HEK293 (cell line): ENCODE measurements around the gene C19orf12.

Experiments used
- BCL6B ChIP-seq: fragments of 450-650 bp; formaldehyde crosslinking; IDR thresholded peaks from 2 replicates; pipeline ENCODE4 v1.5.1; 2017; ENCODE audit warnings: missing biosample characterization, missing genetic modification characterization
- OVOL3 ChIP-seq: fragments of 450-650 bp; formaldehyde crosslinking; IDR thresholded peaks from 2 replicates; pipeline ENCODE4 v1.5.1; 2016; ENCODE audit warnings: missing biosample characterization, missing genetic modification characterization
- RBAK ChIP-seq: fragments of 450-650 bp; formaldehyde crosslinking; IDR thresholded peaks from 2 replicates; pipeline ENCODE4 v1.5.1; 2016; ENCODE audit warnings: missing biosample characterization, missing genetic modification characterization
- SP2 ChIP-seq: fragments of 450-650 bp; formaldehyde crosslinking; IDR thresholded peaks from 2 replicates; pipeline ENCODE4 v1.5.1; 2016; ENCODE audit warnings: missing biosample characterization, missing genetic modification characterization
- SP7 ChIP-seq: fragments of 450-650 bp; formaldehyde crosslinking; IDR thresholded peaks from 2 replicates; pipeline ENCODE4 v1.5.1; 2016; ENCODE audit warnings: missing biosample characterization, missing genetic modification characterization
- TCF7L2 ChIP-seq: IDR thresholded peaks from 2 replicates; pipeline ENCODE4 v1.6.1; 2011; ENCODE audit warnings: low read depth, mild to moderate bottlenecking, inconsistent platforms, low read length, moderate library complexity, borderline replicate concordance
- ZNF155 ChIP-seq: fragments of 450-650 bp; formaldehyde crosslinking; IDR thresholded peaks from 2 replicates; pipeline ENCODE4 v1.5.1; 2016; ENCODE audit warnings: missing biosample characterization, missing genetic modification characterization
- ZNF19 ChIP-seq: fragments of 450-650 bp; formaldehyde crosslinking; IDR thresholded peaks from 2 replicates; pipeline ENCODE4; 2016; ENCODE audit warnings: missing biosample characterization, missing genetic modification characterization, low read depth
- ZNF2 ChIP-seq: fragments of 450-650 bp; formaldehyde crosslinking; IDR thresholded peaks from 2 replicates; pipeline ENCODE4 v1.5.1; 2016; ENCODE audit warnings: missing biosample characterization, missing genetic modification characterization
- ZNF423 ChIP-seq: fragments of 450-650 bp; formaldehyde crosslinking; IDR thresholded peaks from 2 replicates; pipeline ENCODE4 v1.5.1; 2016; ENCODE audit warnings: missing biosample characterization, missing genetic modification characterization
- ZNF48 ChIP-seq: fragments of 450-650 bp; formaldehyde crosslinking; IDR thresholded peaks from 2 replicates; pipeline ENCODE4 v1.5.1; 2016; ENCODE audit warnings: missing biosample characterization, missing genetic modification characterization
- ZNF791 ChIP-seq: fragments of 450-650 bp; formaldehyde crosslinking; IDR thresholded peaks from 2 replicates; pipeline ENCODE4 v1.5.1; 2016; ENCODE audit warnings: missing biosample characterization, missing genetic modification characterization
- ZNF792 ChIP-seq: fragments of 450-650 bp; formaldehyde crosslinking; IDR thresholded peaks from 2 replicates; pipeline ENCODE4 v1.5.1; 2016; ENCODE audit warnings: missing biosample characterization, missing genetic modification characterization
- ZSCAN30 ChIP-seq: fragments of 450-650 bp; IDR thresholded peaks from 2 replicates; pipeline ENCODE4 v1.5.1; 2018; ENCODE audit warnings: missing biosample characterization, mild to moderate bottlenecking, missing genetic modification characterization, moderate library complexity
- ZSCAN4 ChIP-seq: fragments of 450-650 bp; formaldehyde crosslinking; IDR thresholded peaks from 2 replicates; pipeline ENCODE4 v1.5.1; 2017; ENCODE audit warnings: missing biosample characterization, missing genetic modification characterization
- TF ChIP-seq, protein P1 (sequence below): fragments of 450-650 bp; formaldehyde crosslinking; IDR thresholded peaks from 2 replicates; pipeline ENCODE4 v1.5.1; 2016; ENCODE audit warnings: missing biosample characterization, missing genetic modification characterization
- TF ChIP-seq, protein P2 (sequence below): fragments of 450-650 bp; formaldehyde crosslinking; optimal IDR thresholded peaks from 2 replicates; pipeline ENCODE3; 2016; ENCODE audit warnings: missing biosample characterization, mild to moderate bottlenecking, missing genetic modification characterization
- TF ChIP-seq, protein P3 (sequence below): fragments of 450-650 bp; formaldehyde crosslinking; IDR thresholded peaks from 2 replicates; pipeline ENCODE4 v1.5.1; 2016; ENCODE audit warnings: missing biosample characterization, missing genetic modification characterization
- TF ChIP-seq, protein P4 (sequence below): fragments of 450-650 bp; formaldehyde crosslinking; IDR thresholded peaks from 2 replicates; pipeline ENCODE4 v1.5.1; 2016; ENCODE audit warnings: missing biosample characterization, missing genetic modification characterization
- TF ChIP-seq, protein P5 (sequence below): fragments of 450-650 bp; IDR thresholded peaks from 2 replicates; pipeline ENCODE4 v1.5.1; 2018; ENCODE audit warnings: missing biosample characterization, missing genetic modification characterization
- TF ChIP-seq, protein P6 (sequence below): fragments of 450-650 bp; formaldehyde crosslinking; IDR thresholded peaks from 2 replicates; pipeline ENCODE4 v1.5.1; 2016; ENCODE audit warnings: missing biosample characterization, missing genetic modification characterization

The C19orf12 gene

DNA sequence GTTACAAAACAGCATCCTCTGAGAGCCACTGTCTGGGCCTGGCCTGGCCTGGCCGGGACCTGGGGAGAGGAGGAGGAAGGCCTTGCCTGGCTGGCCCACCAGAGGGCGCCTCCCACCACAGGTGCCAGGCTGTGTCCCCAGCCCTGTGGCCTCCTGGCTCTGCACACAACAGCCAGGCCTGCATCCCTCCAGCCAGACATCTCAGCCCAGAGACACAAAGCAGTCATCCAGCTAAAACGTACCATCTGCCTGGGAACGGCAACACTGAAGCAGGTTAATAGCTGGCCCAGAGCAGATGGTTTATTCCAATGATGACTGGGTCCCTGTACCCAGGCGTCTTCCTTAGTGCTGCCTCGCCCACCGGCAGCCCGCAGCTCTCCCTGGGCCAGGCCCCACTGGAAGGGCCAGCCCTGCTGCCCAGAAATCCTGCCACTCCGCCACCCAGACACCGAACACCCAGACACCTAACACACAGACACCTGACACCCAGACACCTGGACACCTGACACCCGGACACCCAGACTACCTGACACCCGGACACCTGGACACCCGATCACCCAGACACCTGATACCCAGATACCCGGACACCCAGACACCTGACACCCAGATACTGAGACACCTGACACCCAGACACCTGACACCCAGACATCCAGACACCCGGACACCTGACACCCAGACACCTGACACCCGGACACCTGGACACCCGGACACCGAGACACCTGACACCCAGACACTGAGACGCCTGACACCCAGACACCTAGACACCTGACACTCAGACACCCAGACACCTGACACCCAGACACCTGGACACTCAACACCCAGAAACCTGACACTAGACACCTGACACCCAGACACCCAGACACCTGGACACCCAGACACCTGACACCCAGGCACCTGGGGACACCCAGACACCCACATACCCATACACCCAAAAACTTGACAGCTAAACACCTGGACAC, 20.1 kb downstream of the C19orf12 start (continued):
- TF ChIP-seq ZSCAN4 (no peak), ZNF791 (tag by site-specific recombination) (peak; percentile 24; the same call in 1 of the 2 replicates), SP7 (tag by site-specific recombination) (0 out of 2 replicates have a peak, but pooled peaks have one; percentile 23), ZNF2 (peak; percentile 97), ZNF423 (tag by site-specific recombination) (peak; percentile 8; the same call in 1 of the 2 replicates), OVOL3 (tag by site-specific recombination) (no peak), ZNF792 (no peak), TCF7L2 (no peak), SP2 (no peak), ZNF155 (tag by site-specific recombination) (no peak), ZSCAN30 (tag by site-specific recombination) (peak; percentile 77; the same call in 1 of the 2 replicates), ZNF48 (no peak), RBAK (no peak), ZNF19 (tag by site-specific recombination) (no peak), BCL6B (tag by site-specific recombination) (no peak)
- TF ChIP-seq, protein P1, sequence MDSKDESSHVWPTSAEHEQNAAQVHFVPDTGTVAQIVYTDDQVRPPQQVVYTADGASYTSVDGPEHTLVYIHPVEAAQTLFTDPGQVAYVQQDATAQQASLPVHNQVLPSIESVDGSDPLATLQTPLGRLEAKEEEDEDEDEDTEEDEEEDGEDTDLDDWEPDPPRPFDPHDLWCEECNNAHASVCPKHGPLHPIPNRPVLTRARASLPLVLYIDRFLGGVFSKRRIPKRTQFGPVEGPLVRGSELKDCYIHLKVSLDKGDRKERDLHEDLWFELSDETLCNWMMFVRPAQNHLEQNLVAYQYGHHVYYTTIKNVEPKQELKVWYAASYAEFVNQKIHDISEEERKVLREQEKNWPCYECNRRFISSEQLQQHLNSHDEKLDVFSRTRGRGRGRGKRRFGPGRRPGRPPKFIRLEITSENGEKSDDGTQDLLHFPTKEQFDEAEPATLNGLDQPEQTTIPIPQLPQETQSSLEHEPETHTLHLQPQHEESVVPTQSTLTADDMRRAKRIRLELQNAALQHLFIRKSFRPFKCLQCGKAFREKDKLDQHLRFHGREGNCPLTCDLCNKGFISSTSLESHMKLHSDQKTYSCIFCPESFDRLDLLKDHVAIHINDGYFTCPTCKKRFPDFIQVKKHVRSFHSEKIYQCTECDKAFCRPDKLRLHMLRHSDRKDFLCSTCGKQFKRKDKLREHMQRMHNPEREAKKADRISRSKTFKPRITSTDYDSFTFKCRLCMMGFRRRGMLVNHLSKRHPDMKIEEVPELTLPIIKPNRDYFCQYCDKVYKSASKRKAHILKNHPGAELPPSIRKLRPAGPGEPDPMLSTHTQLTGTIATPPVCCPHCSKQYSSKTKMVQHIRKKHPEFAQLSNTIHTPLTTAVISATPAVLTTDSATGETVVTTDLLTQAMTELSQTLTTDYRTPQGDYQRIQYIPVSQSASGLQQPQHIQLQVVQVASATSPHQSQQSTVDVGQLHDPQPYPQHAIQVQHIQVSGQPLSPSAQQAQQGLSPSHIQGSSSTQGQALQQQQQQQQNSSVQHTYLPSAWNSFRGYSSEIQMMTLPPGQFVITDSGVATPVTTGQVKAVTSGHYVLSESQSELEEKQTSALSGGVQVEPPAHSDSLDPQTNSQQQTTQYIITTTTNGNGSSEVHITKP = peak; percentile 67
- TF ChIP-seq, protein P2, sequence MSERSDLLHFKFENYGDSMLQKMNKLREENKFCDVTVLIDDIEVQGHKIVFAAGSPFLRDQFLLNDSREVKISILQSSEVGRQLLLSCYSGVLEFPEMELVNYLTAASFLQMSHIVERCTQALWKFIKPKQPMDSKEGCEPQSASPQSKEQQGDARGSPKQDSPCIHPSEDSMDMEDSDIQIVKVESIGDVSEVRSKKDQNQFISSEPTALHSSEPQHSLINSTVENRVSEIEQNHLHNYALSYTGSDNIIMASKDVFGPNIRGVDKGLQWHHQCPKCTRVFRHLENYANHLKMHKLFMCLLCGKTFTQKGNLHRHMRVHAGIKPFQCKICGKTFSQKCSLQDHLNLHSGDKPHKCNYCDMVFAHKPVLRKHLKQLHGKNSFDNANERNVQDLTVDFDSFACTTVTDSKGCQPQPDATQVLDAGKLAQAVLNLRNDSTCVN (tag by site-specific recombination) = no peak
- TF ChIP-seq, protein P3, sequence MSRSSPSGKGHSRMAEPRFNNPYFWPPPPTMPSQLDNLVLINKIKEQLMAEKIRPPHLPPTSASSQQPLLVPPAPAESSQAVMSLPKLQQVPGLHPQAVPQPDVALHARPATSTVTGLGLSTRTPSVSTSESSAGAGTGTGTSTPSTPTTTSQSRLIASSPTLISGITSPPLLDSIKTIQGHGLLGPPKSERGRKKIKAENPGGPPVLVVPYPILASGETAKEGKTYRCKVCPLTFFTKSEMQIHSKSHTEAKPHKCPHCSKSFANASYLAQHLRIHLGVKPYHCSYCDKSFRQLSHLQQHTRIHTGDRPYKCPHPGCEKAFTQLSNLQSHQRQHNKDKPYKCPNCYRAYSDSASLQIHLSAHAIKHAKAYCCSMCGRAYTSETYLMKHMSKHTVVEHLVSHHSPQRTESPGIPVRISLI (tag by site-specific recombination) = no peak
- TF ChIP-seq, protein P4, sequence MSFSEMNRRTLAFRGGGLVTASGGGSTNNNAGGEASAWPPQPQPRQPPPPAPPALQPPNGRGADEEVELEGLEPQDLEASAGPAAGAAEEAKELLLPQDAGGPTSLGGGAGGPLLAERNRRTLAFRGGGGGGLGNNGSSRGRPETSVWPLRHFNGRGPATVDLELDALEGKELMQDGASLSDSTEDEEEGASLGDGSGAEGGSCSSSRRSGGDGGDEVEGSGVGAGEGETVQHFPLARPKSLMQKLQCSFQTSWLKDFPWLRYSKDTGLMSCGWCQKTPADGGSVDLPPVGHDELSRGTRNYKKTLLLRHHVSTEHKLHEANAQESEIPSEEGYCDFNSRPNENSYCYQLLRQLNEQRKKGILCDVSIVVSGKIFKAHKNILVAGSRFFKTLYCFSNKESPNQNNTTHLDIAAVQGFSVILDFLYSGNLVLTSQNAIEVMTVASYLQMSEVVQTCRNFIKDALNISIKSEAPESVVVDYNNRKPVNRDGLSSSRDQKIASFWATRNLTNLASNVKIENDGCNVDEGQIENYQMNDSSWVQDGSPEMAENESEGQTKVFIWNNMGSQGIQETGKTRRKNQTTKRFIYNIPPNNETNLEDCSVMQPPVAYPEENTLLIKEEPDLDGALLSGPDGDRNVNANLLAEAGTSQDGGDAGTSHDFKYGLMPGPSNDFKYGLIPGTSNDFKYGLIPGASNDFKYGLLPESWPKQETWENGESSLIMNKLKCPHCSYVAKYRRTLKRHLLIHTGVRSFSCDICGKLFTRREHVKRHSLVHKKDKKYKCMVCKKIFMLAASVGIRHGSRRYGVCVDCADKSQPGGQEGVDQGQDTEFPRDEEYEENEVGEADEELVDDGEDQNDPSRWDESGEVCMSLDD (tag by site-specific recombination) = peak; percentile 76
- TF ChIP-seq, protein P5, sequence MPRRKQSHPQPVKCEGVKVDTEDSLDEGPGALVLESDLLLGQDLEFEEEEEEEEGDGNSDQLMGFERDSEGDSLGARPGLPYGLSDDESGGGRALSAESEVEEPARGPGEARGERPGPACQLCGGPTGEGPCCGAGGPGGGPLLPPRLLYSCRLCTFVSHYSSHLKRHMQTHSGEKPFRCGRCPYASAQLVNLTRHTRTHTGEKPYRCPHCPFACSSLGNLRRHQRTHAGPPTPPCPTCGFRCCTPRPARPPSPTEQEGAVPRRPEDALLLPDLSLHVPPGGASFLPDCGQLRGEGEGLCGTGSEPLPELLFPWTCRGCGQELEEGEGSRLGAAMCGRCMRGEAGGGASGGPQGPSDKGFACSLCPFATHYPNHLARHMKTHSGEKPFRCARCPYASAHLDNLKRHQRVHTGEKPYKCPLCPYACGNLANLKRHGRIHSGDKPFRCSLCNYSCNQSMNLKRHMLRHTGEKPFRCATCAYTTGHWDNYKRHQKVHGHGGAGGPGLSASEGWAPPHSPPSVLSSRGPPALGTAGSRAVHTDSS (tag by site-specific recombination) = peak; percentile 70
- TF ChIP-seq, protein P6, sequence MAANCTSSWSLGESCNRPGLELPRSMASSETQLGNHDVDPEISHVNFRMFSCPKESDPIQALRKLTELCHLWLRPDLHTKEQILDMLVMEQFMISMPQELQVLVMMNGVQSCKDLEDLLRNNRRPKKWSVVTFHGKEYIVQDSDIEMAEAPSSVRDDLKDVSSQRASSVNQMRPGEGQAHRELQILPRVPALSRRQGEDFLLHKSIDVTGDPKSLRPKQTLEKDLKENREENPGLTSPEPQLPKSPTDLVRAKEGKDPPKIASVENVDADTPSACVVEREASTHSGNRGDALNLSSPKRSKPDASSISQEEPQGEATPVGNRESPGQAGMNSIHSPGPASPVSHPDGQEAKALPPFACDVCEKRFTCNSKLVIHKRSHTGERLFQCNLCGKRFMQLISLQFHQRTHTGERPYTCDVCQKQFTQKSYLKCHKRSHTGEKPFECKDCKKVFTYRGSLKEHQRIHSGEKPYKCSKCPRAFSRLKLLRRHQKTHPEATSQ (tag by site-specific recombination) = no peak
